Activated T-cell treated with anti-CD3 and anti-CD28 coated beads, Interleukin-2, amount 50 U/mL, for 24 hours (primary cell): ENCODE data around the gene PITX1.

Experiments
- DNase-seq: peaks from one replicate; pipeline ENCODE4 v3.0.0-alpha.2; 2020
- H3K27ac Mint-ChIP-seq: 2 replicates; pipeline ENCODE4 v1.8.0; 2020; ENCODE audit warnings: mild to moderate bottlenecking, mixed read lengths
- H3K27me3 Mint-ChIP-seq: 2 replicates; pipeline ENCODE4 v1.8.0; 2020; ENCODE audit warnings: mixed read lengths
- H3K36me3 Mint-ChIP-seq: 2 replicates; pipeline ENCODE4 v1.8.0; 2020; ENCODE audit warnings: low read depth, mixed read lengths
- H3K4me1 Mint-ChIP-seq: 2 replicates; pipeline ENCODE4 v1.8.0; 2020; ENCODE audit warnings: low read depth, mixed read lengths
- H3K4me3 Mint-ChIP-seq: 2 replicates; pipeline ENCODE4 v1.8.0; 2020; ENCODE audit warnings: mild to moderate bottlenecking, moderate library complexity, mixed read lengths
- H3K9me3 Mint-ChIP-seq: 2 replicates; pipeline ENCODE4 v1.8.0; 2020; ENCODE audit warnings: mixed read lengths

PITX1 gene

DNA sequence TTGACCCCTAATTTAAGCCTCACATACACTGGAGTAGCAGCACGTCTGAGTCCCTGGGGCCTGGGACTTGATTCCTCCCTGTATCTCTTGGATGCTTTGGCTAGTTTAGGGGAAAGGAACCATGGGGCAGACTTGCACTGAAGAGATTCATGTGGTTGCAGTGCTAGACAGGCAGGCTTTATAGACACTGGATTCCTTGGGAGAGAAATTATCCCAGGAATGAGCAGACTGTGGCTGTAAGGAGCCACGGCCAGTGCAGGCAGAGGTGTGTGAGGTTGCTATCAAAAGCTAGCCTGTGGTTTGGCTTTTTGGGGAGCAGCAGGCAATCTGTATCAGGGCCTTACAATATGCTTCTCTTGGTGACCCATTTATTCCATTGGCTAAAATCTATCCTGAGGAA lies 20.5 kb upstream of the PITX1 start:
- Mint-ChIP-seq H3K27ac (no peak overlapping the region), H3K27me3 (peaks cover 56% of the 10 kb centered on the region), H3K4me3 (no peak overlapping the region), H3K9me3 (no peaks in the 10 kb centered on the region), H3K4me1 (no peaks in the 10 kb centered on the region), H3K36me3 (no peaks in the 10 kb centered on the region)
- DNase-seq = no peak

DNA sequence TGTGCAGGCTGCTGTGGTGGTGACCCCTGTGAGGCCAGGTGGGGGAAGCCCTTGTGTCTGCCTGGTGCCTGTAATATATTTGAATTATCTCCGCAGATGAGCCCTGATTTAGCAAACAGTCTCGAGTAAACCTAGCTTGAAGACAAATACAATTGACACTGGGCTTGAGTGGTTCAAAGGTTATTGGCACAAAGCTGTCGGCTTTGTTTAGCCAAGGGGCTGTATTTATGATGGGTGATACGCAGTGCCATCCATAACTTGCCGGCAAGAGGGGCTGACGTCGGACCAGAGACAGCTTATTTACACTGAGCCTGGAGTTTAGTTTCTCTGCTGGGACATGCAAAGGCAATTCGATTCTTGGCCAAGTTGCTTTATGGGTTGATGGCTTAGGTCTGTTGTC lies 20.0 kb upstream of the PITX1 start:
- H3K4me1 Mint-ChIP-seq = no peaks in the 10 kb centered on the region
- H3K9me3 Mint-ChIP-seq = no peaks in the 10 kb centered on the region
- H3K4me3 Mint-ChIP-seq = no peak overlapping the region
- no peaks in the 10 kb centered on the region for H3K36me3 Mint-ChIP-seq
- no peak overlapping the region for H3K27ac Mint-ChIP-seq
- peaks cover 59% of the 10 kb centered on the region for H3K27me3 Mint-ChIP-seq
- DNase-seq = no peak

DNA sequence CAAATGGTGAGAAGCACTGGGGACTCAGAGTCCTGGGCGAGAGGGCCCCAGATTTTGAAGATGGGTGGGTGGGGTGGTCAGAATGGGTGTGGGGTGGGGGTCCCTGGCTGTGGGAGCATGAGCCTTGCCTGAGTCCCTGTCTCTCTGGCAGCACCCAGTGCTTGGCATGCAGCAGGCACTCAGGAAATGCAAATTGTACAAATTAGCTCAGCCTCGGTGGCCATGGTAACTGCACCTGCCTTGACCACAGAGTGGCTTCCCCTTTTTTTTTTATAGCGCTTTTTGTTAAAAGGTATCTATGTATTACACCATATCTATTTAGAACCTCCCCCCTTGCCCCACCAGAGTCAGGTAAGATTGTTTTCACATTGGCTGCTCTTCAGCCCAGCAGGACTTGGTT lies 19.2 kb upstream of the PITX1 start:
- H3K27ac Mint-ChIP-seq = no peak overlapping the region
- H3K9me3 Mint-ChIP-seq = no peaks in the 10 kb centered on the region
- H3K4me3 Mint-ChIP-seq = no peak overlapping the region
- H3K4me1 Mint-ChIP-seq = no peaks in the 10 kb centered on the region
- DNase-seq = no peak
- H3K36me3 Mint-ChIP-seq = no peaks in the 10 kb centered on the region
- H3K27me3 Mint-ChIP-seq = peaks cover 55% of the 10 kb centered on the region

DNA sequence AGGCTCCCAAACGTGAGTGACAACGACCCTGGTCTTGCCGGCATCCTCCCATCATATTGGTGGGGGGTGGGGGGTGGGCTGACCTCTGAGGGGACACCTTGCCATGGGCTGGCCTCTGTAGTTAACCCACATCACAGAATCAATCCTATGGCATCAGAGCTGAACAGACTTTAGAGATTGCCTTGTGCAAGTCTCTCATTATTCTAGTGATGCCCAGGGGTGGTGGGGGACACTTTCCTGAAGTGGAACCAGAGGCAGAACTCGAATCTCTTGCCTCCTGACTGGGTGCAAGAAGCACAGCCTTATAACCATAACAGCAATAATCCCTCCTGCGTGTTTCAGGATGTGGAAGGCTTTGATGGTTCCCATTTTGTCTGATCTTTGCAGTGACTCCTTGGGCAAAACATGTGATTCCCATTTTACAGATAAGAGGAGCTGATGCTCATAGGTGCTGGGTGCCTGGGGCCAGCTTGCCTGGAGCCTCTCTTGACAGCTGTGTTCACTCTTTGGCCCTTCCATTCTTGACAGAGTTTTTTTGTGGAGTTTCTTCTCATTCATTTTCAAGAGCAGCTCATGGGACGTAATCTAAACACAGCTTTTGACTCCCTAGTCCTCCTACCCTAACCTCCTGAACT lies 18.6 kb upstream of the PITX1 start:
- Mint-ChIP-seq H3K36me3 (no peaks in the 10 kb centered on the region), H3K9me3 (no peaks in the 10 kb centered on the region), H3K27ac (no peak overlapping the region), H3K27me3 (peaks cover 59% of the 10 kb centered on the region), H3K4me1 (no peaks in the 10 kb centered on the region), H3K4me3 (no peak overlapping the region)
- no peak for DNase-seq

DNA sequence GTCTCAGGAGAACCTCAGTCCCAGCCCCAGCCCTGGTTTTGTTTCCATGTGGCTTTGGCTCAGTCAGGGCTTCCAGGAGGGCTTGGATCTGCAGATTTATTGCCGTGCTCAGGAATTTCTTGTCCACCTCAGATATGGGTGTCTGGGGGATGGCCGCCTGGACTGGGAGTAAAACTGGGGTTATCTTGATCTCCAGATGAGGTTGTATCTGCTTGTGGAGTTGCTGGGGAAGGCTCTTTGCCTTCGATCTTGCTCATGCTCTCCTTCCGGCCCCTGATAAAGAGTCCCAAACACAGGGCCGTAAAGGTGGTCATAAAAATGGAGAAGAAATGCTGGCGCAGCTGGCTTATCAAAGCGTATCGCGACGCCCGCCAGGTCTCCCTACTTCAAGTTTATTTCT lies 17.8 kb upstream of the PITX1 start:
- Mint-ChIP-seq H3K4me1 (no peaks in the 10 kb centered on the region), H3K9me3 (no peaks in the 10 kb centered on the region), H3K27me3 (peaks cover 65% of the 10 kb centered on the region), H3K27ac (no peak overlapping the region), H3K4me3 (no peak overlapping the region), H3K36me3 (no peaks in the 10 kb centered on the region)
- no peak for DNase-seq

DNA sequence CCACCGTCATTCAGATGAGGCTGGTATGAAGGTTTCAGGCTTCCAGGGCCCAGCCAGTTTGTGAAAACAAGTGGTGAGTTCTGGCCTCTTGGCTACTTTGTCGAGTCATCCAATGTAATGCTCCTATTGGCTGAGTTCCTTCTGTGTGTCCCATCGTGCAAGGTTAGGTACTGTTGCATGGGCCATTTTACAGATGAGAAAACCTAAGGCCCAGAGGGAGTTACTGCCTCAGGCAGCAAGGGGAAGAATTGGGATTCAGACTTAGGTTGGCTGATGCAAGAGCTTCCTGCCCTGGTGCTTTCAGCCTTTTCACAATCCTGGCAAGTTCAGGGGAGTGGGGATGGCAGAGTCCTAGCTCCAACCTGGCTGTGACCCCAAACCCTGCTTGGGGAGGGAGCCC lies 17.4 kb upstream of the PITX1 start:
- Mint-ChIP-seq H3K36me3 (no peaks in the 10 kb centered on the region), H3K4me3 (no peak overlapping the region), H3K27me3 (peaks cover 69% of the 10 kb centered on the region), H3K4me1 (no peaks in the 10 kb centered on the region), H3K9me3 (no peaks in the 10 kb centered on the region), H3K27ac (no peak overlapping the region)
- DNase-seq = no peak

DNA sequence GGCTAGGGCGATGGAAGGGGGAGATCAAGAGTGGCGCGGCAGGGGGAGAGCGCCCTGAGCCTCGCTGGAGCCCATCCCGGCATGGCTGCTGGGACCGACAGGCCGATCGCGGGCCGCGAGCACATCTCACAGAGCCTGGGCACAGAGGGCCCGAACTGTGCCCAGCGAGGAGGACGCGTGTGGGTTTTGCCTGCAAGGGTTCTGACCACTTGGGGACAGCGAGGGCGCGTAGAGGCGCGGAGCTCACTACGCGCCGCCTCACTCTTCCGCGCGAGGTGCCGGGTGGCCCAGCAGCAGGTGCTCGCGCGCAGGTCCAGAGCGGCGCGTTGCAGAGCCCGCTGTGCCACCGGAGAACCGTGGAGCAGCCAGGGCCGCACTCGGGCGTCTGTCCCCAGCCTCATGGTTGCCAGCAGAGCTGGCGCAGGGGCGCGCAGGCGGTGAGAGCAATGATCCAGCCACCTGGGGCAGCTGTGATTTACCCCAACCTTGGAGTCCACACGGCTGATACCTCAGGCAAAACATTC lies 16.3 kb upstream of the PITX1 start:
- Mint-ChIP-seq H3K9me3 (no peaks in the 10 kb centered on the region), H3K4me1 (no peaks in the 10 kb centered on the region), H3K4me3 (no peak overlapping the region), H3K36me3 (no peaks in the 10 kb centered on the region), H3K27me3 (peaks cover 76% of the 10 kb centered on the region), H3K27ac (no peak overlapping the region)
- no peak for DNase-seq

DNA sequence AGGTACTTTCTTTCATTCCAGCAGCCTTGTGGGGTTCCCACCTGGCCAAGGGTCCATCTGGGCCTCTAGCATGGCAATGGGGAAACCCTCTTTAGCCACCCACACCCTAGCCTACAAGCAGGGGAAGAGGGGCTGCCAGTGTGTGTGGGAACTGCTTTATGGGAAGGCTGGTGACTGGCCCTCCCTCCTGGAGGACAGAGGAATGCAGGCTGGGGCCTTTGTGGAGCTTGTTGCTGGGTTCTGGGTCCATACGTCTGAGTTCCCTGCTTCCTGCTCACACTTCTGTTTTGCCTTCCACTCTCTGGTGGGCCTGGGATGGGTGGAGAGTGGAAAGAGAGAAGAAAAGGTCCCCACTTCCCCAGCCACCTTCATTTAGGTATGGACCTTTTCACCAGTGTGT lies 14.9 kb upstream of the PITX1 start:
- Mint-ChIP-seq H3K4me1 (no peaks in the 10 kb centered on the region), H3K36me3 (no peaks in the 10 kb centered on the region), H3K27me3 (peaks cover 83% of the 10 kb centered on the region), H3K9me3 (no peaks in the 10 kb centered on the region), H3K4me3 (no peak overlapping the region), H3K27ac (no peak overlapping the region)
- DNase-seq = no peak

DNA sequence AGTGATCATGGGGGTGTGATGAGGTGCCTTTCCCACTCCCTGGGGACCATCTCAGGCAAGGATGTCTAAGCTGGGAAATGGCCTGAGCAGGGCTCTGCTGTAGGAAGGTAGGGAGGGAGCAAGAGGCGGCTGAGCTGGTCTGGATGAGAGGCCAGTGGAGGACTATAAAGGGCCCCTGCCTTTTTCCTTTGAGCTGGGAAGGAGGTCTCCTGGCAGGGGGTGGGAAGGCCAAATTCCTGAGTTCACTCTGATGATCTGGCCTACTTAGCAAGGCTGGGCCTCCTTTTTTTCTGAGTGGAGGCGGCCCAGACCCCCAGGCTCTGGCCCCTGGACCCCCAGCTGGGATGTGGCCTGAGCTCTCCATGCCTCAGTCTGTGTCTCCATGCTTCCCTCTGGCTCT lies 14.3 kb upstream of the PITX1 start:
- H3K4me3 Mint-ChIP-seq = no peak overlapping the region
- no peaks in the 10 kb centered on the region for H3K36me3 Mint-ChIP-seq
- no peaks in the 10 kb centered on the region for H3K4me1 Mint-ChIP-seq
- H3K27me3 Mint-ChIP-seq = peaks cover 83% of the 10 kb centered on the region
- no peak overlapping the region for H3K27ac Mint-ChIP-seq
- no peaks in the 10 kb centered on the region for H3K9me3 Mint-ChIP-seq
- no peak for DNase-seq

DNA sequence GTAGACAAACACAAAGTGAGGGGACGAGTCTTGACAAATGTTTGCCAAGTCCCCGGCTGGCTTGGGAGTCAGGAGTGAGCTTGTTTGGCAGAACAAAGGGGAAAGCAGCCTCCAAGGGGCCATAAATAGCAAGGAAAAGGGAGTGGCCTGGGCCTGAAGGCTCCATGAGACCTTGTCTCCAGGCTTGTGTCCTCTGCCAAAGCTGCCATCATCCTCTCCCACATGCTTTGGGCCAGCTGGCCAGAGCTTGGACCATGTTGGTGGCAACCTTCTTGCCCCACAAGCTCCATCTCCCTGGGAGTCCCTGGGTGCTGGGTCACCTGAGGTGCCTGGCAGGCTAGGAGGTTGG lies 13.3 kb upstream of the PITX1 start:
- no peak for DNase-seq
- Mint-ChIP-seq H3K27me3 (peaks cover 83% of the 10 kb centered on the region), H3K9me3 (no peaks in the 10 kb centered on the region), H3K4me3 (no peak overlapping the region), H3K4me1 (no peaks in the 10 kb centered on the region), H3K36me3 (no peaks in the 10 kb centered on the region), H3K27ac (no peak overlapping the region)

DNA sequence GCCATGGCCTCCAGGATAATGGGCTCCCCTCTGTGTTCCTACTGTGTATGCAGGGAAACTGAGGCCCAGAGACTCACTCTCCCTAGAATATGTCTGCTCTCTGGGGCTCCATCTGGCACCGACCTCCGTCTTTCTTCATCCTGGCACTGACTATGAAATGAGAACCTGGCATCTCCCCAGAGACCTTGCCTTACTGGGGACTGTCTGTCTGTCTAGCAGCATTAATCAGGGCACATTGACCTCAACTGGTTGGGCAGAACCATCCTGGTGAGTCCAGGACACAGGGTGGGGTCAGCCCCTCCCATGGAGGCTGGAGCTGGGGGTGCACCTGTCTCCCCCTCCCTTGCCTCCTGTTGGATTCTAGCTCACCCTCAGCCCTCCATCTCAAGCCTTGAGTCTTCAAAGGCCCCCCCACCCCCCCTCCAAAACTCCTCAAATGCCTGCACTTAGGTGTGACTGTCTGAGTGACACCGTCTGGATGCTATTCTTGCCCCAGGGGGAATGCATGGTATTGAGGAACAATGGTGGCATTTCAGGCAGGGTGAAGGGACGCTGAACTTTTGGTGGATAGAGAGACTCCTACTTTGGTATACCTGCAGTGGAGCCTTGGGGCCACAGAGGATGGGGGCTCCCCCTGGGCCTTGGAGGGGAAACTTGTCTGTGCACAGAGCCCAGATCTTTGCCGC lies 12.8 kb upstream of the PITX1 start:
- H3K36me3 Mint-ChIP-seq = no peaks in the 10 kb centered on the region
- no peaks in the 10 kb centered on the region for H3K9me3 Mint-ChIP-seq
- H3K4me3 Mint-ChIP-seq = no peak overlapping the region
- H3K27me3 Mint-ChIP-seq = peaks cover 83% of the 10 kb centered on the region
- no peaks in the 10 kb centered on the region for H3K4me1 Mint-ChIP-seq
- H3K27ac Mint-ChIP-seq = no peak overlapping the region
- no peak for DNase-seq

DNA sequence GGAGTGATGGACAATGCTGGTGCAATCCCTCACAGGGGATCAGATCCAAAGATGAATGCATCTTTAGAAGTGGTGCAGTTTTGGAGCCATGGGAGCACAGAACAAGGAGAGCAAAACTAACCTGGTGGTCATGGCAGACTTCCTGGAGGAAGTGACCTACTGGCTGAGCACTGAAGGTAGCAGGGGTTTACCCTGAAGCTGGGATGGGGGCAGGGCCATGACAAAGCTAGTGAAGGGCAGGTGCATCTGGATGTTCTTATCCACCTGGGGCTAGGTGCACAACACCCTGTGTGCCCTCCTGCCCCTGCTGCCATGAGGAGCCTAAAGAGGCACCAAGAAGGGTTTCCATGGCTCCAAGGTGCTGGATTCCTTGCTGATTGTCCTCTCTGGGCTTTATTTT lies 11.5 kb upstream of the PITX1 start:
- no peak overlapping the region for H3K4me3 Mint-ChIP-seq
- DNase-seq = no peak
- peaks cover 83% of the 10 kb centered on the region for H3K27me3 Mint-ChIP-seq
- H3K9me3 Mint-ChIP-seq = no peaks in the 10 kb centered on the region
- H3K27ac Mint-ChIP-seq = no peak overlapping the region
- peaks cover 4% of the 10 kb centered on the region for H3K4me1 Mint-ChIP-seq
- no peaks in the 10 kb centered on the region for H3K36me3 Mint-ChIP-seq

DNA sequence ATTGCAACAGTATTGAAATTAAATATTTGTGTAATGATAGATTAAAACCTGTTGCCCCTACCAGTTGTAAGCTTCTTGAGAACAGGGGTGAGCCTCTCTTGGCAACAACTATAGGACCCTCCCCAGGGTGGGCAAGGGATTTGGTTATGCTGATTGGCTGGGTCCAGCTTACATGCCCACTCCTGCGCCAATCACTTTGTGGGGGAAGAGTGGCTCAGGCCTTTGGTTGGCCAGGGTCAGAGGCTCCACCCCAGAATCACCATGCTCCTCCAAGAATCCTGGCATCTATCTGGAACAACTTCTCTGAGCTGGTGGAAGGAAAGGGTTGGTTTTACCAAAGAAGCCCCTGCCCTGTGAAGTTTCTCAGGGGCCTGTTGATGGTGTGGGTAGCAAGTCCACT lies 8.6 kb upstream of the PITX1 start:
- Mint-ChIP-seq H3K4me3 (no peak overlapping the region), H3K27ac (no peak overlapping the region), H3K9me3 (no peaks in the 10 kb centered on the region), H3K36me3 (no peaks in the 10 kb centered on the region), H3K4me1 (peaks cover 14% of the 10 kb centered on the region), H3K27me3 (peaks cover 87% of the 10 kb centered on the region)
- no peak for DNase-seq

DNA sequence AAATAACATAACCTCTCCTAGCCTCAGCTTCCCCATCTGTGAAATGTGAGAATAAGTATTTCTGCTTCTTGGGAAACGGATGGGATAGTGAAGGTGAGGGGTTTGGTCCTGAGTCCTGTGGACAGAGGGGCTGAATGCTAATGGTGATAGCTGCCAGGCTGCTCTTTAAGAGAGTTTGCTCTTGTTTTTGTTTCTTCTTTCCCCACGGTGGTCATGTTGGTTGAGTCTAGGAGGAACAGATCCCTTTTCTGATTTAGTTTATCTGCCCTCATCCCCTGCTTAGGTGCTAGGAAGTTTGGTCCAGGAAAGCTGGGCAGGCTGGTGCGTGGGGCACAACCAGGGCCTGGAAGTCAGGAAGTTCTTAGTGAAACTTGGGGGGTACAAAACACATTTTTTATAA lies 7.7 kb upstream of the PITX1 start:
- DNase-seq = no peak
- H3K27me3 Mint-ChIP-seq = peaks cover 89% of the 10 kb centered on the region
- H3K36me3 Mint-ChIP-seq = no peaks in the 10 kb centered on the region
- H3K9me3 Mint-ChIP-seq = no peaks in the 10 kb centered on the region
- no peak overlapping the region for H3K4me3 Mint-ChIP-seq
- H3K4me1 Mint-ChIP-seq = peaks cover 14% of the 10 kb centered on the region
- no peak overlapping the region for H3K27ac Mint-ChIP-seq

DNA sequence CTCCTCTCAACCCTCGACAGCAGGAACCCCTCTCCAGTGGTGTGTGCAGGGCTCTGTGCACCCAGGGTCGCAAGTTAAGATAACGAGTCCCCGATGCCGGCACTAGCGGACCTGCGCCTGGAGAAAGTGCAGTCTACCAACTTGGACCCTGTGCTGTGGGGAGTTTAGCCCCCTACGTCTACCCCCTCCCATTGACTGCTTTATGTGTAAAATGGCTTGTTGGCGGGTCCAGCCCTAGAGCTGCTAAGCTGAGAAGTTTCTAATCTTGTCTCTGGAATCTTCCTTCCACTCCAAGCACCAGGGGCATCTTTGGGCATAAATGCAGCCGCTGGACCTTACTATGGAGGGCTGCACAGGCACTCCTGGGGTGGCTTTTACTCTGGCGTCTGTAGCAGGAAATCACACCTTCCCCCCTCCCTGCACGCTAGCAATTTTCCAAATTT lies 7.1 kb upstream of the PITX1 start:
- Mint-ChIP-seq H3K27me3 (peaks cover 89% of the 10 kb centered on the region), H3K27ac (no peak overlapping the region), H3K4me3 (no peak overlapping the region), H3K36me3 (no peaks in the 10 kb centered on the region), H3K4me1 (peaks cover 14% of the 10 kb centered on the region), H3K9me3 (no peaks in the 10 kb centered on the region)
- DNase-seq = no peak
